Left renal cortex interstitium (tissue), 4 donors: Measurements from ENCODE around the gene SSBP2. TPM values are rescaled to one million over a fixed set of nuclear protein-coding genes. Genes with fewer than 3 reads are reported as not detected.
"Not testable (repeated sequence)": the region's sequence is repeated elsewhere in the genome, so short reads cannot be mapped to it uniquely, and the experiment has no call there.

Source experiments
- DNase-seq, 4 donors: peaks; one replicate each; pipeline ENCODE4 v3.0.0-alpha.2; 2013; ENCODE audit warnings: low read depth in 4 of 4, low spot score in 2 of 4, missing footprints in 1 of 4
- polyA plus RNA-seq, 4 donors: library from polyadenylated mRNA; unstranded; fragments of 120-200 nt; gene quantifications; one replicate each; pipeline ENCODE4 v1.2.1, GENCODE V29; 2013; ENCODE audit not compliant: insufficient read length in 4 of 4

Gene SSBP2
- polyA plus RNA-seq, 4 donors = 78.5 to 96.3 (median 91.6) TPM

DNA sequence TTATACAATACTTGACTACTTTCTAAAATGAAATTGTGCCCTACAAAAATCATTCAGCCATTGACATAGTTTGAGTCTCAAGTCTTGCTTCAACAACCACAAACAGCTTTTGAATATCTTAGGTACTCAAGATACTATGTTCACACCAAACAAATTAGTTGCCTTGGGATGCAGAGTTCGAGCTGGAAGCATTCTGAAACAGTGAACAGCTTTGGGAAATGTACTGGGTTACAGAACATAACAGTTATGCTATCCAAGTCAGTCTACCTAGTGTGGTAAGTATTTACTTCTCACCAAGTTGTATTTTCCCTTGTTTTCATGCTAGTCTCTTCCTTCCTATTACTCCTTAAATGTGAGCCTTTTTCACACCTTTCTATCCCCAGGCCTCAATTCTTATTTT, 143.2 kb downstream of the SSBP2 start:
- DNase-seq = no peak

DNA sequence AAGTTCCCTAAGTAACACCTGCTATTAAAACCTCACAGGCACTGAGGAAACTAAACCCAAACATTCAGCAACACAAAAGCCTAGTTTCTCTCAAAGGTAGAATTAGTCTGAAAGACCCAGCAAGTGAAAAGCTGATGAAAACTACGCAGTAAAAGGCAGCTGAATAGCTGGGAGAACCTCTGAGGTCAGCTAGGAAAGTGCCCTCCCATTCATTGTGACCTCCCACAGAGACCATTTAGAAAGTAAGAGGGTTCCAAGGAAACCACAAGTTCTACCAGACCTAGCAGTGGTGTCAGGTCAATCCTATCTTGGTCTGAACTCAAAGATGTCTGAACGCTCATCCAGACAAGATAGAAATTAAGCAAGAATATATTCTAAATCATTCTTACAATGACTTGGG, 144.7 kb downstream of the SSBP2 start:
- DNase-seq = no peak

DNA sequence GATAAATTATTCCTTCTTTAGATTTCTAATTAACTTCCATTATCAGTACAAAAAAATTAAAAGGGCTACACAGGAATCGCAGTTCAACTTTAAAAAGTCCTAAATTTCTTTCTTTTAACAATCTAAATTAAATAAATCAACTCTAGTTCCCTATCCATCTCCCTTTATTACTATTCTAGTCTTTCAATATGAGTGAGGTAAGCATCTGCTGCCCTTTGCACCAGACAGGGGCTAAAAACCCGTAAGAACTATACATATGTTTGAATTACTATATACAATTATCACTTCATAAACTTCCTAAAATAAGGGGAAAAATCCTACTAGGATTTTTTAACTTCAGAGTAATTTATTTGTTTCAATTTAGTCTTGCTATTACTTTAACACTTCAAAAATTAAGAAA, 145.6 kb downstream of the SSBP2 start:
- no peak for DNase-seq

DNA sequence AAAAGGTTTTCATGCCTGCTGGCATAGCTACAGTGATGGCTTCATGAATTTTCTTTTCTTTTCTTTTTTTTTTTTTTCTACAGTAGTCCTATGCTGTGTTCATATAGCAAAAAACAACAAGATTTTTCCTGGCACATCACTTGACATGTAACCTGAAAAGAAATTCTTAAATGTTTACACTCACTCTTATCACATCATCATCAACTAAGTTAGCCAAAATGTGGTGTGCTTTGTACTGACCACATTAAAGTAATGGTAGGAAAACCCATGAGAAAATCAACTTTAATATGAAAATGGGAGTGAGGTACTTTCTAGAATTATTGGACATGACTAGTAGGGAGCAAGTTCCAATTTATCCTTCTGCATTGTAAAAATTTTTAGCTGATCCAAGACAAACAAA, 146.7 kb downstream of the SSBP2 start:
- no peak for DNase-seq

DNA sequence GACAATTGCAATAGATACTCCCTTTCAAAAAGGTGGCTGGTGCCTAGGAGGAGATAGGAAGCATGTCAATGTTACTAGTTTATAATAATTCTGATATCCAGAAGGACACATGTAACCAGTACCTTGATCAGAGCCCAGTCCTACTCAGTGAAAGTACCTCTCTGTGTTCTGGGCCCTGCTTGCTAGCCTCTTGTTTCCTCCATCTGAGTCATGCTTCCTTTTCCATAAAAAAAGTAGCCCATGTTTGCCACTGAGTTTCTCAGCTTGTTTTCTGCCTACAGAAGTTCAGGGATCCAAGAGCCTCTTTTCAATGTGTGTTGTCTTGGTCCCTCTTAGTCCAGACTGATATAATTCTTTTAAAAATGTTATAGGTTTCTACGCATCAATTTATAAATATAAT, 149.0 kb downstream of the SSBP2 start:
- DNase-seq = no peak

DNA sequence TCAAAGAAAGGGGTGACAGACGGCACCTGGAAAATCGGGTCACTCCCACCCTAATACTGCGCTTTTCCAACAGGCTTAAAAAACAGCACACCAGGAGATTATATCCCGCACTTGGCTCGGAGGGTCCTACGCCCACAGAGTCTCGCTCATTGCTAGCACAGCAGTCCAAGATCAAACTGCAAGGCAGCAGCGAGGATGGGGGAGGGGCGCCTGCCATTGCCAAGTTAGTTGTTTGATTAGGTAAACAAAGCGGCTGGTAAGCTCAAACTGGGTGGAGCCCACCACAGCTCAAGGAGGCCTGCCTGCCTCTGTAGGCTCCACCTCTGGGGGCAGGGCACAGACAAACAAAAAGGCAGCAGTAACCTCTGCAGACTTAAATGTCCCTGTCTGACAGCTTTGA, 158.8 kb downstream of the SSBP2 start:
- DNase-seq = not testable (repeated sequence)

DNA sequence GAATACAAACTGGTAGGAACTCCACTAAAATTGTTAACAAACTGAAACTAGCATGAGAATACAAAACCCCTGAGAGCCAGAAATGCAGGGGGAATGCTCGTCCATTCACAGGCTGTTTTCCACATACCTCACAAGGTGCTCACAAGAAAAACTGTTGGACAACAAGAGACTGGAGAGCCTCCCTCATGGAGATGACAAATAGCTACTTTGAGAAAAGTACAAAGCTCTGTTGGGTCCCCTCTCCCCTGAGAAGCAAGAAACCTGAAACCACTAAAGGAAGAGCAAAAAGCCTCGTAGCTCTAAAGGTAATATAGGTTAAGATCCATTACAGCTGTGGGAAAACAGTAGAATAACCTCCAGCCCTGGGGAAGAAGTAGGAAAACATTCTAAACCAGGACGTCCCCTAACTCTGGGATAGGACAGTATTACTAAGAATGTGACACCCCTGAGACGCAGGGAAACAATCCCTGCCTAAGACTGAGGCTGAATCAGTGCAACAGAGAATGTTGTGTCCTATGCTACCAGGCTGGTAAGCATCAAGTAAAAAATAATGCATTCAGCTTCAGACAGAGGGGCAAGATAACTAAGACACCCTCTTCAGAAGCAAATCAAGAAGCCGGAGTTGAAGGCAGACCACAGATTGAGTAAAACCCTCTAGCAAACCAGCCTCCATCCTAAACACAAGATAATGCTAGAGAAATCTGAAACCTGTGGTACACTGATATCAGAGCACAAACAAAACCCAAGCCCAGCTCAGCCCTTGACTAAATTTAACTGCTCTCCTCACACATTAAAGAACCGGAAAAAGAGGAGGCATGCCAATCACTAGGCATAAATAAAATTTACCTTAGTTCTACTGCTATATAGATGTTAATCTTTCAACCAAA, 160.2 kb downstream of the SSBP2 start:
- no peak for DNase-seq

DNA sequence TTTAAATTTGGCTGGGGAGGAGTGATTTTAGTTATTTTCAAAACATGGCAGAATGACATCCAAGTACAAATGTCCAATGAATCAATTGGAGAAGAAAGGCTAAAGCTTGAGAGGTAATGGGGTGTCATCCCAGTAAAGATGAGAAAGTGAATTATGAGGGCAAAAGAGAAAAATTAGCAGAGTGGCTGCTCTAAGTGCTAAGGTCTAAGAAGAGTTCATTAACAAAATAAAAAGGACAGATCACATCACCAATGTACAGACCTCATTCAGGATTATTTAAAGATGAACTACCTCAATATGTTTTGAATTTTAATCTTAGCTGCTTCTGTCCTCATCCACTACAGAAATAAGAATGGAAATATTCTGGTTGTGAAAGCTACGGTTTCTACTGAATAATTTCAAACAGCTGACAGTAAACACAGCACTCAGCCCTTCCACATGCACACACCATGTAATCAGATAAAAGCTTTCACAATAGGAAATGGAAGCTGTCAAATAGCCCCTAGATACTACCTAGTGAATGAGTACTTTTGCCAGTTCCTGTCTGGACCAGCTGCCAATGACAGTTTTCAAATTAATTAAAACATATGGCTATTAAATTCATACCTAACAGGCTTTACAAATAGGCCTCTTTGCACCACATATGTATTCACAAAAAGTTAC, 171.5 kb downstream of the SSBP2 start:
- no peak for DNase-seq

DNA sequence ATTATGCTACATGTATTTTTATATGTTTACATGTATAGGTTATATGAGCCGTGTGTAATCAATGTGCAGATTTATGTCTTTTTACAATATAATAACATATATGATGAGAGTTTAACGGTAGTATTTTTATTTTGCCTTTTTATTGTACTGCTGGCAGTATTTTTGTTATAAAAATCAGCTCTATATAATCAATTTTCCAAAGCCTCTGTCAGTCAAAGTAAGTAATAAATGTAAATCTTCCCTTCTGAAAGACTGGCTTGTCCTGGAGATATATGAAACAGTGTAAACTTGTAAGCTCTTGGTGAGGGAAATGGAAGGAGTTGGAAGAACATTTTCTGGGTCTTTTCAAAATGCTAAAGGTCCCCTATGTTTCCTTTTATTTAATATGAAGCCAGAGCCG, 173.8 kb downstream of the SSBP2 start:
- DNase-seq = no peak

DNA sequence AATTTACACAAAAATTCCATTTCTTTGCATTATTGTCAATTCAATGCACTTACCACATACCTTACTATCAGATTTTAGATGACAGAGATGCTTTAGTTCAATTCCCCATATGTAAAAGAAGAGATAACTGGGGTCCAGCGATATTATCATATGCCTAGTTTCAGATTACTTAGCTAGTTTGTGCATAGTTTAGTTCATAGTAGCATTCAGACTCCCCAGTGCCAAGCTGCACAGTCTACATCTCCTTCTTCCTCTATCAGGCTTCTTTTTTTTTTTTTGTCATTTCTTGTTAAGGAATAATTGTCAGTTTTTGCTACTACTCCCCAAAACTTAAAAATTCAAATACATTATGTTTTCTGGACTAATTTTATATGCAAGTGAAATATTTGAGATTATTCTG, 175.0 kb downstream of the SSBP2 start:
- DNase-seq = no peak

DNA sequence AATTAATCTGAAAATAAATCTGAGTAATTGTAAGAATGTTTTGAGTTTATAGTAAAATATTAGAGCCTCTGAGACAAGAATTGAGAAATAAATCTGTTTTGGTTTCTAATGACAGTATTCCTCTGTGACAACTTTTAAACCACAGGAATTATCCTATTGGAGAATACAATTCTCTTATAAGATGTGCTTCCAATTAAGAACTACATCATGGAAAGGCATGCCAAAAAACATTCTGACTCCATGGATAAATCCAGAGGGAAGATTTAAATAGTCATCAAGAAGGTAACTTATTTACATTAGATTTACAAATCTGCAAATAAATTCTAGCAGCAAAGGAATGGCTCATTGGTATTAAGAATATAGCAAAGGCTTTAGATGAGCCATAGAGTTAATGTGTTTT, 178.7 kb downstream of the SSBP2 start:
- no peak for DNase-seq

DNA sequence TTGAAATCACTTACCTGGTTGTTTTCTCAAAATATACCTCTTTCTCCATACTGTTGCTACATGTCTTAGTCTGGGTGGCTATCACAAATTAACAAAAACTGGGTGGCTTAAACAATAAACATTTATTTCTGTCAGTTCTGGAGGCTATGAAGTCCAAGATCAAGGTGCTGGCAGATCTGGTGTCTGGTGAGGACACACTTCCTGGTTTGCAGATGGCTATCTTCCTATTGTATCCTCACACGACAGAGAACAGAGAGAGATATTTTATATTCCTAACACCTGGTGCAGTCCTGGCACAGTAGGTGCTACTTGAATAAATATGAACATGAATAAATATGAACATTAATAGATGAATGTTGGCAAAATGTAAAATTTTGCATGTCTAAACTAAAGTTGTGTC, 192.7 kb downstream of the SSBP2 start:
- no peak for DNase-seq

DNA sequence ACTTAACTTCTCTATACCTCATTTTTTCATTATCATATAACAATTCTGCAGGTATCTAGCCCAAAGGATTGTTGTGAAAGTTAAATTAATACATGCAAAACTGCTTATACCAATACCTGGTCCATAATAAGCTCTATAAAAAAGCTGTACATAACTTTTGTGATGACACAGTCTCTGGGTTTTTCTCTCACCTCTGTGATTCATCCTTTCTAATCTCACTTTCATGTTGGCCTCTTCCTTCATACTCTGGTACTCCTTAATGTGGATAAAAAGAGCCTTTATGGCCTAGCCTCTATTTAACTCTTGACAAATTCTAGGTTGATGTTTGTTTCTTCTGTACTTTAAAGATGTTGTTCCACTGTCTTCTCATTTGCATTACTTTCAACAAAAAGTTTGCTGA, 194.1 kb downstream of the SSBP2 start:
- no peak for DNase-seq

DNA sequence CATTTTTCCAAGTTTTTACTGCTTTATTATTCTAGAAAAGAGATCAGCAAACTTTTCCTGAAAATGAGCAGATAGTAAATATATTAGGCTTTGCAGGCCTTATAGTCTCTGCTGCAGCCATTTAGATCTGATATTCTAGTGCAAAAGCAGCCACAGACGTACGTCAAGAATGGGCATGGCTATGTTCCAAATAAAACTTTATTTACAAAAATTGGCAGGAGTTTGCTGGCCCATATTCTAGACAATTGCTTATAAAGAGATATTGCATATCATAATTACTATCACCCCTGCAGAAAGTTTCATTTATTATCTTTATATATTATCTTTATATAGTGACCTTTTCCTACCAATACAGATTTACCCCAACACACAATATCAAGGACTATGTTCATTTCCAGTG, 195.0 kb downstream of the SSBP2 start:
- DNase-seq = no peak

DNA sequence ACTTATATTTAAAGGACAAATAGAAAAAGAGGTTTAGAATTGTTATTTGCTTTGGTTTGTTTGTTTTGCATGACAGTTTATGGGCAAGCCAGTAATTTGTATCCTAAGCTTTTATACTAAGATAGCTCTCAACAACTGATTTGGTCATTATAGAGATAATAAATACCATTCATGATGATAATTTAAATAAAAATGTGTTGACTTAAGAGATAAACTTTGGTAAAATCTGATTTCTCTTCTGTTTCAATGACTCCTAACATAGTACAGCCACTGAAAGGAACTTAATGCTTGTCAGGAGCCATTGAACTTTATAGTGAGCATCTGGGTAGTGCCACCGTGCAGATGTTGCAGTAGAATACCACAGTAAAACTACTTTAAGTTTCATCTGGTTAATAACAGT, 196.2 kb downstream of the SSBP2 start:
- DNase-seq = no peak

DNA sequence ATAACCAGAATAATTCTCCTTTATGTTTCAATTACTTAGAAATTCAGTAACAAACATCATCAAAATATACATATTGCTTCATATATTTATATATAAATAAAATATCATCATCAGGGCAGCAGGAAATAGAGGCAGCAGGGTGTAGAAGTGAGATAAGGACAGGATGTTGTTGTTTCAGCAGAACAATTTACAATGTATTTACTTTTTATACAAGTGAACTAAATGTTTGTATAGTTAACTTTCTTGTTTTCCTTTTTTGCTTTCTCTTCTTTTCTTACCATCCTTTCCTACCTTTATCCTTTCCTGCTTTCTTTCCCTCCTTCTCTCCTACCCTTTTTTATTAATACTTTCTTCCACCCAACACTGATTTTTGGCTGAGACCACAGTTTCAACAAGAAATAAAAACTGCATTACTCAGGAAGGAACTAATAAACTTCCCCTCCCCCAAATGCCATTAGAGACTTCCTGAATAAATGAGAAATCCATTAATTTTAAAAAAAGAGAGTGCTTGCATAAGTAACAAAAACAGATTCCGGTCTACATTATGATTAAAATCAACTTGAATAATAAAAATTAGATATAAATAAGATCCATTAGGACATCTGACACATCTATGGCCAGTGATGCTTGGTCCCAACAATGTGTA, 197.2 kb downstream of the SSBP2 start:
- peak in 1 of 4 donors; percentile 15 for DNase-seq

DNA sequence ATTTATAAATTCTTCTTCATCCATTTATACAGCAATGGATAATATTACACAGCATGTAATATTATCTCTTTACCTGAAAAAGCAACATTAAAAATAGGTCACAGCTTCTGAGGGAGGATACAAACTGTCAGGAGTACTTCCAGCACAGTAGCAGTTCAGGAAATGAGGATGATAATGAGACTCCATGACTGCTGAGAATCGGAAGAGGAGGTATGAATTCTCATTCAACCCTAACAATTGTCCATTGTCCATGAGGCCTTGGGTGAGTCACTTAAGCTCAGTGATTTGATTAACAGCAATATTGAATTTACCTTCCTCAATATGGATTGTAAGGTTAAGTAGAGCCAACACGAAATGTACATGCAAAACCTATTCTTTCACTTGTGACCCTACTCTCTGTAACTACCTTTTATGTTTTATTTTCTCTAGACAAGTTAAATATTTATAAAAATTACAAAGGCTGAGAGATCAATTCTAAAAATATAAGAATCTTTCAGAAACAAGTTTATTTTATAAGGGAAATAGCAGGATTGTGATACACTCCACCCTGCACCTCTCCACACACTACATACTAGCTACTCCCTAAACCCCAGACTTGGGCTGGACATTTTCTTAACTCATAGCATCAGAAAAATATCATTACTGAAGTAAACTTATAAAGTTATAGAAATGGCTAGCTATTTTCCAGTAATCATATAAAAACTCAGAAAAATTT, 197.9 kb downstream of the SSBP2 start:
- DNase-seq = no peak

DNA sequence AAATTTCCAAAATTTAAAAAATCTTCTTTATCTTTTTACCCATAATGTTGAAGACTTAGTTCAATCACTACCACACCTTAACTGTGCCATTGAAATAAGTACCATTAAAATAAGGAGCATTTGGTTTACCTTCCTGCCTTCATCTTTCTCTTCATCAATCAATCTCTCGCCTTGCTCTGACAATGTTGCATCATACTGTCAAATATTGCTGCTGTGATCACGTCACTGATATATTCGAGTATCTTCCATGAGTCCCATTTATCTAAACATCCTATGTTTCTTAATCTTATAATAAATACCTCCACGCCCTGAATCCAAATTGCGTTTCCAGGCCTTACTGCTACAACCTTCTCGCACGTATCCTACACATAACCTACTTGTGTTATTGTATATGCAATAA, 201.8 kb downstream of the SSBP2 start:
- DNase-seq = no peak

DNA sequence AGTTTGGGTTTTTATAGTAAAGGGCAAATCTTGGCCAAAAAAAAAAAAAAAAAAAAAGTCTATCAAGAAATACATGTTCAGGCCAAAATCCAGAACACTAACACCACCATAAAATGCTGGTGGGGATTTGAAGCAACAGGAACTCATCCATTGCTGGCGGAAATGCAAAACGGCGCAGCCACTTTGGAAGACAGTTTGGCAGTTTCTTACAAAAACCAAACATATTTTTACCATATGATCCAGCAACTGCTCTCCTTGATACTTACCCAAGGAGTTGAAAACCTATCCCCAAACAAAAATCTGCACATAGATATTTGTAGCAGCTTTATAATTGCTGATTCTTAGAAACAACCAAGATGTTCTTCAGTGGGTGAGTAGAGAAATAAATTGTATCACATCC, 203.9 kb downstream of the SSBP2 start:
- no peak for DNase-seq

DNA sequence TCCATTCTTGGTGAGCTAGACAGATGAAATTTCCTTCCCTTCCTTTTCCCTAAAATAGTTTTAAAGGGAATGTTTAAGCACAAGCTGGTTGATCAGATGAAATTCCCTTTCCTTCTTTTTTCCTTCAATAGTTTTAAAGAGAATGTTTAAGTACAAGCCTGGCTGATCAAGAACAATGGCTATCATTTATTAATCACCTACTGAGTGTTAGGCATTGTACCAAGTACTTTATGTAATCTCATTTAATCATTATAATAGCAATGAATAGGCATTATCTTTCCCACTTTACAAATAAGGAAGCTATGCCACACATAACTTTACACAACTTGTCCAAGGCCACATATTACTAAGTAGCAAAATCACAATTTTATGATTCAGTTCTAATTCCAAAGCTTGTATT, 205.0 kb downstream of the SSBP2 start:
- DNase-seq = no peak

DNA sequence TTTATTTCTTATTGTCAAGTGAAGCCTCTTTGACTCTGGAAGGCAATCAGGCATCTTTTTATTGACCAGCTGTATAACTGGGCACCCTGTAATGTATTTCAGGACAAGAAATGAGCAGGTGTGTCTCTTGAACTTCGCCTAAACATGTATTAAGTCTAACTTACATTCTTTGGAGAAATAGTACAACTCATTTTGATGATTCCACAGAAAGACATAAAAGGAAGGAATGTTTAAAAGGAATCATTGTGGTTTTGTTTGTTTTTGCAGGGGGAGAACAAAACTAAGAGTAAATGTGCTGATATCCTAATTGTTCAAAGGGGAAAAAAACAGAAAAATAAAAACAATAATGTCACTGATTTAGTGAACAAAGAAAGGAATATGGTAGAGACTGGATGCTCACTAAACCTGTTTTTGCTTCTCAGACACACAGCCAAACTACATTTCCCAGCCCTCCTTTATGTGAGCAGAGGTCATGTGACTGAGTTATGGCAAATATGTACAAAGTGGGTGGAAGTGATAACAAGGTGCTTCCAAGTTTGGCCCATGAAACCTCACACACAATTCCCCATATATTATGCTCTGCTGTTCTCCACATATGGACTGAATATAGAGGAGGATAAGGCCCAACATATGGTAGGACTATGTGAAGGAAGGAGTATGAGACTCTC, 206.4 kb downstream of the SSBP2 start:
- no peak for DNase-seq
